Astrocyte (in vitro differentiated cells and primary cell): ENCODE data around the gene BTLA.

ENCODE experiments used
- EZH2 ChIP-seq: IDR thresholded peaks from 2 replicates; pipeline ENCODE4 v1.6.1; 2012; ENCODE audit warnings: mild to moderate bottlenecking, low read length, inconsistent platforms; ENCODE audit not compliant: insufficient read depth
- TF ChIP-seq, protein P1 (sequence below): IDR thresholded peaks from 2 replicates; pipeline ENCODE4 v1.5.1; 2011; ENCODE audit warnings: low read depth, mild to moderate bottlenecking, inconsistent platforms, low read length, moderate library complexity; ENCODE audit not compliant: insufficient read depth

DNA sequence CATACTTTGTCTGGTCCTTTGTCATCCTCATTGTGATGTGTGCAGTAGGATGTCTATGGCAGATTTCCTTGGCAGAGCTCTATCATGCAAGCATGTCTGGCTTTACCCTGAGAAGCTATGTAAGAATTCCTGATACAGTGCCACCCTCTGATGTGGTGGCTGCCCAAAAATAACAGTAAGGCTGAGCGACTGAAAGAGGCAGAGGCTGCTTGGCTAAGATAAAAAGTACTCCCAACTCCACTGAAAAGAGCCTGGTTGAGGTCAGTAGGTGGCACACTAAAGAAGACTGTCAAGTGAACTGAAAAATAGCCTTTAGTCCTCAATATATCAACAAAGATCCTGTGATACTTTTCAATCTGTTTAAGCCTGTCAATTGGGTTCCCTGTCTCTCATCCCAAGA is 31.7 kb downstream of the BTLA start:
- TF ChIP-seq, protein P1, sequence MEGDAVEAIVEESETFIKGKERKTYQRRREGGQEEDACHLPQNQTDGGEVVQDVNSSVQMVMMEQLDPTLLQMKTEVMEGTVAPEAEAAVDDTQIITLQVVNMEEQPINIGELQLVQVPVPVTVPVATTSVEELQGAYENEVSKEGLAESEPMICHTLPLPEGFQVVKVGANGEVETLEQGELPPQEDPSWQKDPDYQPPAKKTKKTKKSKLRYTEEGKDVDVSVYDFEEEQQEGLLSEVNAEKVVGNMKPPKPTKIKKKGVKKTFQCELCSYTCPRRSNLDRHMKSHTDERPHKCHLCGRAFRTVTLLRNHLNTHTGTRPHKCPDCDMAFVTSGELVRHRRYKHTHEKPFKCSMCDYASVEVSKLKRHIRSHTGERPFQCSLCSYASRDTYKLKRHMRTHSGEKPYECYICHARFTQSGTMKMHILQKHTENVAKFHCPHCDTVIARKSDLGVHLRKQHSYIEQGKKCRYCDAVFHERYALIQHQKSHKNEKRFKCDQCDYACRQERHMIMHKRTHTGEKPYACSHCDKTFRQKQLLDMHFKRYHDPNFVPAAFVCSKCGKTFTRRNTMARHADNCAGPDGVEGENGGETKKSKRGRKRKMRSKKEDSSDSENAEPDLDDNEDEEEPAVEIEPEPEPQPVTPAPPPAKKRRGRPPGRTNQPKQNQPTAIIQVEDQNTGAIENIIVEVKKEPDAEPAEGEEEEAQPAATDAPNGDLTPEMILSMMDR: no peak
- TF ChIP-seq EZH2: no peak
